Measurements from ENCODE around the gene ABI3BP.
A peak's percentile ranks its signal among the peaks of the same experiment; 100 is the strongest.
"Not testable (repeated sequence)": the region's sequence is repeated elsewhere in the genome, so short reads cannot be mapped to it uniquely, and the experiment has no call there.

Gene ABI3BP

DNA sequence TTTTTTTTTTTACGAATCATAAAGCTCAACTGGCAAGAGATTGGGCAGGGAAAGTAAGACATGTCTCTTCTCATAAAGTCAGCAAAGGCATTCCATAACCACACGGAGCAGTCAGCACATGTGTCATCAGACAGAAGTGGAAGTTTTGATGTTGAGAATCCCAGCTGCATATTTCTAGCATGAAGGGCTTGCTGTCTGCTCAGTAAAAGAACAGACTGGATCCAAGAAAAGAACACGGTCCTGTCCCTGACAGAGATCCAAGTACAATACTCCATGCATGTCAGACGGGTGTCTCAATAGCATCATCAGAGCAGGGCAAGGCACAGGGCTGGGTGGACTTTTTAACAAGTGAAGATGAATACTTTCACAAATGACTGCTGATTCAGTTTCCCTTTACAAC is 38.2 kb downstream of the ABI3BP start:
- TF ChIP-seq, protein P1, sequence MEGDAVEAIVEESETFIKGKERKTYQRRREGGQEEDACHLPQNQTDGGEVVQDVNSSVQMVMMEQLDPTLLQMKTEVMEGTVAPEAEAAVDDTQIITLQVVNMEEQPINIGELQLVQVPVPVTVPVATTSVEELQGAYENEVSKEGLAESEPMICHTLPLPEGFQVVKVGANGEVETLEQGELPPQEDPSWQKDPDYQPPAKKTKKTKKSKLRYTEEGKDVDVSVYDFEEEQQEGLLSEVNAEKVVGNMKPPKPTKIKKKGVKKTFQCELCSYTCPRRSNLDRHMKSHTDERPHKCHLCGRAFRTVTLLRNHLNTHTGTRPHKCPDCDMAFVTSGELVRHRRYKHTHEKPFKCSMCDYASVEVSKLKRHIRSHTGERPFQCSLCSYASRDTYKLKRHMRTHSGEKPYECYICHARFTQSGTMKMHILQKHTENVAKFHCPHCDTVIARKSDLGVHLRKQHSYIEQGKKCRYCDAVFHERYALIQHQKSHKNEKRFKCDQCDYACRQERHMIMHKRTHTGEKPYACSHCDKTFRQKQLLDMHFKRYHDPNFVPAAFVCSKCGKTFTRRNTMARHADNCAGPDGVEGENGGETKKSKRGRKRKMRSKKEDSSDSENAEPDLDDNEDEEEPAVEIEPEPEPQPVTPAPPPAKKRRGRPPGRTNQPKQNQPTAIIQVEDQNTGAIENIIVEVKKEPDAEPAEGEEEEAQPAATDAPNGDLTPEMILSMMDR (IDR thresholded peaks at IDR 0.05; ENCODE audit: low read depth, low read length, missing control alignments): no peak
- no peak overlapping the region for H3K4me3 ChIP-seq (ENCODE audit: low read depth, low read length)
- DNase-seq (ENCODE audit: low read depth): peak; percentile 20
- in situ Hi-C loops (cut with HindIII; ENCODE audit: low sequenced_read_pairs): no loop called here

DNA sequence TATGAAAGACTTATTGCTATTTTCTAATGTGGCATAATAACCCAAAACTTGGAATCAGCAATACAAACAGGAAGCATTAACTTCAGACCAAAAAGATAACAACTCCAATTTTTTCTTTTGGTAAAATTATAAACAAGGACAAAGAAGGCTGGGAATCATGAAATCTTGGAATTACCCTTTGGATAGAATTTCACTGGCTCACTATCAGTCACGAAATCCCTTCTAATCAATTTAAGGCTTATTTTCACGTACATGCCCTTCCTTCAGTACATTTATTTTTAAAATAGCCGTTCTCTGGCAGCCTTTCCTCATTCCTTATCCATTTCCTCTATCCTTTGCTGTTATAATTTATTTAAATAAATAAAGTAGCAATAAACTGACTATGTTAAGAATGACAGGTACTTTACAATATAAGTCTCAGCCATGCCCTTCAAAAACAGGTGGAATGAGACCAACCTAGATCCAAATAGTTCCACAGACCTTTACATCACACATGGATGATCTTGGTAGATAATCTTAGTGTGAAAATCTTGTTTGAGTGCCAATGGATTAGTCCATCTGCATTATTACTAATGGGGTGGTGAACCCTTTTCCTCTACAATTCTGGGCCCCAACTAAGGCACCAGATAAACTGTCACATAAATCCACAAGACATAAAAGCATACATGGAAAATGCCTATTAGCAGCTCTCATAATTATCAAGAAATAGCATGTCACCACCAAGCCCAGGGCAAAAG is 38.9 kb downstream of the ABI3BP start:
- TF ChIP-seq, protein P1 (IDR thresholded peaks at IDR 0.05; ENCODE audit: low read depth, low read length, missing control alignments): no peak
- no peak for DNase-seq (ENCODE audit: low read depth)
- H3K4me3 ChIP-seq (ENCODE audit: low read depth, low read length): no peak overlapping the region
- in situ Hi-C loops (cut with HindIII; ENCODE audit: low sequenced_read_pairs): no loop called here

DNA sequence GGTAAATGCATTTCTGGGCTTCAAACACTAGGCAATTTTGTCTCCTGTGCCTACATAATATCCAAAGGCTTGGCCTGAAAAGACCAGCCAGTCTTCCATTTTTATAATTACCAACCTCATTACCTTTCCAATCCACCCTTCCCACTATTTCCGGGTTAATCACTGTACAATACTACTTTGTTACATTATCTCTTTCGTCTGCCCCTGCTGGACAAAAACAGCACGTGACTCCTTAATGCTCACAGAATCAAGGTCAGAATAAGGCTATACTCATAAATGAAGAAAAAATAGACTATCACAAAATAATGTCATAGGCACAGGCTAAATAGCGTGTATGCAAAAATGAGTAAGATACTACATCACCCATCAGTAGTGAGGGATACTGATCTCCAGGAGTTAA is 40.1 kb downstream of the ABI3BP start:
- in situ Hi-C loops (cut with HindIII; ENCODE audit: low sequenced_read_pairs): no loop called here
- no peak overlapping the region for H3K4me3 ChIP-seq (ENCODE audit: low read depth, low read length)
- DNase-seq (ENCODE audit: low read depth): no peak
- TF ChIP-seq, protein P1 (IDR thresholded peaks at IDR 0.05; ENCODE audit: low read depth, low read length, missing control alignments): no peak

DNA sequence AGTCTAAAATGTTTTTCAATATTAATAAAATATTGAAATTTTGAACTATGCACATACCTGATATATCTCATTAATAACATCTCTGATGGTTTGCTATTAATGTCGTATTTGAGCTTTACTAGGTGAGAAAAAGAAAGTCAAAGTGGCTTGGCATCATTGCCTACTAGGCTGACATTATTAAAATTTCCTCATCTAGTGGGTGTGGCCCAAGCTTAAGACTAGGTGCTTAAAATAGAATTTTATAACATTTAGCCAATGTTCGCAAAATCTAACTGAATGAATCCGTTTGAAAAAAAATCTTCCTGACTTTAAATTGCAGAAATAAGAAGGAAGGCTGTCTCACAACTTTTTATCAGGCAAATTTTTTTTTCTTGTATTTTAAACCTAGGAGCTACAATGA is 46.1 kb downstream of the ABI3BP start:
- TF ChIP-seq, protein P1 (IDR thresholded peaks at IDR 0.05; ENCODE audit: low read depth, low read length, missing control alignments): no peak
- in situ Hi-C loops (cut with HindIII; ENCODE audit: low sequenced_read_pairs): no loop called here
- no peak for DNase-seq (ENCODE audit: low read depth)
- no peak overlapping the region for H3K4me3 ChIP-seq (ENCODE audit: low read depth, low read length)

DNA sequence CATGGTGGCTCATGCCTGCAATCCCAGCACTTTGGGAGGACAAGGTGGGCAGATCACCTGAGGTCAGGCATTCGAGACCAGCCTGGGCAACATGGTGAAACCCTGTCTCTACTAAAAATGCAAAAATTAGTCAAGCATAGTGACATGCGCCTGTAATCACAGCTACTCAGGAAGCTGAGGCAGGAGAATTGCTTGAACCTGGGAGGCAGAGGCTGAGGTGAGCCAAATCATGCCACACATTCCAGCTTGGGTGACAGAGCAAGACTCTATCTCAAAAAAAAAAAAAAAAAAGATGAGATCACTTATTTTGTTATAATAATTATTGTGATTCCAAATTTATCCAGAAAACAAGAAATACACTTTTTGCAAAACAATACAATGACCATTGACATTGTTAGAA is 47.1 kb downstream of the ABI3BP start:
- DNase-seq (ENCODE audit: low read depth); H3K4me3 ChIP-seq (ENCODE audit: low read depth, low read length); in situ Hi-C loops (cut with HindIII; ENCODE audit: low sequenced_read_pairs): not testable (repeated sequence)

DNA sequence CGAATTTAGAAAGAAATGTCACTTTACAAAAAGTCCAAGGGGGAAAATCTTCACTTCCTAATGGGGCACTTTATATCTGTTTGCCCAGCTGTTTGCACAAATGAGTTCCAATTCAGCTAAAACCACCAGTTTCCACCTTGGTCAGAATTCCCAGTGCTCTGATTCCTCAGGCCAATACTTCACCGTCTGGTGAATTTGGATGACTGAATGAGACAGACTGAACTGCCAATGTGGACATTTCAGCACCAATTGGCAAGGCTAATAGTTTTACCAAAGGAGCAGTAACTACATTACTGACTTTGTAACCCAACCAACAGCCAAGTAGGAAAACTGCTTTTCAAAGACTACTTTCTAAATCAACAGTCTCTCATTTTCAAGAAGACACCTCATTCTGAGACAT is 51.8 kb downstream of the ABI3BP start:
- in situ Hi-C loops (cut with HindIII; ENCODE audit: low sequenced_read_pairs): no loop called here
- no peak overlapping the region for H3K4me3 ChIP-seq (ENCODE audit: low read depth, low read length)
- TF ChIP-seq, protein P1 (IDR thresholded peaks at IDR 0.05; ENCODE audit: low read depth, low read length, missing control alignments): no peak
- DNase-seq (ENCODE audit: low read depth): no peak

DNA sequence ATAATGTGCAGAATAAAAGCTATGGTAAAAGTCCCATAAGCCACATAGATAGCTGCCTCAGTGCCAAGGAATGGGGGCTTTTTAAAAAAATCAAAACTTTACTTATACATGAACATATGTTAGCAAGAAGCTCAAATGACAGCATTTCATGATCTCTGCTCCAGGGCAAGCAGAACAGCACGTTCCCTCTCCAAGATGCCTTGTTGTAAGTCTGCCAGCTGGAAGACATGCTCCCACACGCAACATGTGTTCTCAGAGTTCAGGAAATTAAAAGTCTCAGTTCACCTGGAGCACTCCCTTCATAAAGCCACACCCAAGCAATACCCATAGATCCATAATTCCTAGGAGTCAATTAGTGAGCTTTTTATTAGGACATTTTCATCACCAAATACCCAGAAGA is 52.2 kb downstream of the ABI3BP start:
- DNase-seq (ENCODE audit: low read depth): no peak
- no peak overlapping the region for H3K4me3 ChIP-seq (ENCODE audit: low read depth, low read length)
- TF ChIP-seq, protein P1 (IDR thresholded peaks at IDR 0.05; ENCODE audit: low read depth, low read length, missing control alignments): no peak
- in situ Hi-C loops (cut with HindIII; ENCODE audit: low sequenced_read_pairs): no loop called here

Data from astrocyte of the cerebellum (primary cell).